B cell (primary cell): ENCODE results near the gene TLK1. TPM values are rescaled to one million over a fixed set of nuclear protein-coding genes. Genes with fewer than 3 reads are reported as not detected.

Experiments
- ATAC-seq: fragments of 200-7000 bp; cut with Tn5 transposase; one replicate; pipeline ENCODE4 v1.10.0; 2021; ENCODE audit warnings: low read depth, mild to moderate bottlenecking, moderate number of reproducible peaks, moderate library complexity
- CTCF ChIA-PET: fragments of 350-600 bp; sonication (Branson Sonifier 250); formaldehyde crosslinking; loops from one replicate; lab custom pipeline; 2021; ENCODE audit warnings: antibody characterized with exemption, inconsistent platforms; lab: Charles Lee
- POLR2A ChIA-PET: fragments of 350-600 bp; sonication (Branson Sonifier 250); formaldehyde crosslinking; loops from one replicate; lab custom pipeline; 2021; ENCODE audit warnings: antibody characterized with exemption; lab: Charles Lee
- DNase-seq: peaks from one replicate; pipeline ENCODE4 v3.0.0; 2013
- H2AFZ ChIP-seq: 2 replicates; pipeline ENCODE4 v1.6.1; 2012; ENCODE audit warnings: mild to moderate bottlenecking, low read depth, low read length; ENCODE audit not compliant: insufficient read depth, poor library complexity, severe bottlenecking
- H3K27ac ChIP-seq, 2 donors: 1 replicate in 1 of 2; 2 replicates in 1 of 2; pipeline ENCODE4 v1.5.1; 2012 to 2013; ENCODE audit warnings: low read length in 2 of 2, mild to moderate bottlenecking in 2 of 2, moderate library complexity in 1 of 2
- H3K27me3 ChIP-seq, 4 experiments: fragments of 200-600 bp in 1 of 4; sonication (generic) in 1 of 4; replicated peaks in 1 of 4; 1 replicate in 2 of 4; 2 replicates in 2 of 4; pipeline versions ENCODE4 v1.6.1 to v1.7.0; 2013 to 2016; ENCODE audit warnings: low read length in 3 of 4, mild to moderate bottlenecking in 2 of 4, mixed read lengths in 1 of 4, moderate library complexity in 1 of 4; ENCODE audit not compliant: insufficient read depth in 4 of 4, control insufficient read depth in 3 of 4; ENCODE audit errors: control extremely low read depth in 1 of 4
- H3K36me3 ChIP-seq, 2 experiments: replicated peaks in 1 of 2; 1 replicate in 1 of 2; 2 replicates in 1 of 2; pipeline versions ENCODE4 v1.6.1 to v1.7.1; 2013; ENCODE audit warnings: low read length in 1 of 2; ENCODE audit not compliant: insufficient read depth in 2 of 2, control insufficient read depth in 1 of 2; ENCODE audit errors: control extremely low read depth in 1 of 2, extremely low read depth in 1 of 2
- H3K4me1 ChIP-seq, 2 donors: fragments of 200-600 bp in 1 of 2; sonication (generic) in 1 of 2; 1 replicate in 1 of 2; 2 replicates in 1 of 2; pipeline versions ENCODE4 v1.5.1 to v1.6.1; 2013 to 2017; ENCODE audit warnings: low read length in 2 of 2; ENCODE audit not compliant: control insufficient read depth in 2 of 2, insufficient read depth in 2 of 2
- H3K4me2 ChIP-seq: replicated peaks from 2 replicates; pipeline ENCODE3; 2012; ENCODE audit warnings: mild to moderate bottlenecking, low read depth, low read length; ENCODE audit not compliant: poor library complexity, severe bottlenecking
- H3K4me3 ChIP-seq, 5 experiments: fragments of 200-600 bp in 1 of 5; sonication (generic) in 1 of 5; 1 replicate in 3 of 5; 2 replicates in 2 of 5; pipeline versions ENCODE4 v1.5.1 to v1.7.0; 2011 to 2016; ENCODE audit warnings: low read length in 4 of 5, mild to moderate bottlenecking in 4 of 5, low read depth in 2 of 5, control low read depth in 1 of 5, moderate library complexity in 1 of 5; ENCODE audit not compliant: insufficient read depth in 1 of 5; ENCODE audit errors: control extremely low read depth in 1 of 5, extremely low read depth in 1 of 5
- H3K79me2 ChIP-seq: fragments of 200-600 bp; sonication (generic); one replicate; pipeline ENCODE4 v1.6.0; 2016; ENCODE audit warnings: low read length; ENCODE audit not compliant: control insufficient read depth, insufficient read depth
- H3K9ac ChIP-seq: fragments of 200-600 bp; sonication (generic); 2 replicates; pipeline ENCODE4 v1.6.1; 2017; ENCODE audit warnings: mild to moderate bottlenecking, low read length, moderate library complexity
- H3K9me3 ChIP-seq, 3 donors: one replicate each; pipeline versions ENCODE4 v1.6.1 to v1.7.1; 2013; ENCODE audit warnings: low read length in 2 of 3; ENCODE audit not compliant: control insufficient read depth in 2 of 3, insufficient read depth in 1 of 3; ENCODE audit errors: control extremely low read depth in 1 of 3
- H4K20me1 ChIP-seq: 2 replicates; pipeline ENCODE4 v1.6.0; 2012; ENCODE audit warnings: mild to moderate bottlenecking, low read length; ENCODE audit not compliant: insufficient read depth, control insufficient read depth, poor library complexity, severe bottlenecking
- H3K27ac Mint-ChIP-seq: one replicate; pipeline ENCODE4 v1.8.0; 2021; ENCODE audit warnings: mixed read lengths
- H3K27me3 Mint-ChIP-seq: one replicate; pipeline ENCODE4 v1.8.0; 2021; ENCODE audit warnings: mixed read lengths
- H3K4me1 Mint-ChIP-seq: one replicate; pipeline ENCODE4 v1.8.0; 2021; ENCODE audit warnings: mixed read lengths
- H3K4me3 Mint-ChIP-seq: one replicate; pipeline ENCODE4 v1.8.0; 2021; ENCODE audit warnings: mixed read lengths
- H3K9me3 Mint-ChIP-seq: one replicate; pipeline ENCODE4 v1.8.0; 2022; ENCODE audit warnings: mixed read lengths; ENCODE audit not compliant: insufficient read depth
- EZH2 ChIP-seq: IDR thresholded peaks from 2 replicates; pipeline ENCODE4 v1.6.1; 2012; ENCODE audit warnings: borderline replicate concordance, low read depth, mild to moderate bottlenecking, moderate library complexity, low read length; ENCODE audit not compliant: insufficient read depth, poor library complexity, severe bottlenecking
- WGBS: methylation state at CpG from one replicate; pipeline ENCODE4 v1.1.5; 2013; ENCODE audit warnings: missing lambda C conversion rate; ENCODE audit not compliant: insufficient coverage; 5-methylcytosine and 5-hydroxymethylcytosine counted together
- intact Hi-C: fragments of 100-400 bp; cut with micrococcal nuclease; formaldehyde crosslinking; loops from one replicate; pipeline ENCODE4 v1.10.0; 2022
- polyA plus RNA-seq: library from polyadenylated mRNA; depleted of rRNA; stranded (reverse); fragments of >200 nt; gene quantifications from 2 replicates; pipeline ENCODE4 v1.2.3, GENCODE V29; 2012
- total RNA-seq, 2 donors: library from RNA; stranded (reverse); fragments of 120-200 nt in 1 of 2; gene quantifications; 1 replicate in 1 of 2; 2 replicates in 1 of 2; pipeline versions ENCODE4 v1.2.3 to v1.2.4, GENCODE V29; 2013 to 2022
- TF ChIP-seq, protein P1 (sequence below): fragments of 200-600 bp; IDR thresholded peaks from one replicate; pipeline ENCODE4 v1.8.0; 2022; ENCODE audit warnings: antibody characterized with exemption, mild to moderate bottlenecking

The TLK1 gene
- total and polyA plus RNA-seq, 2 donors (not counting 1 experiment from before 2014, with no cell fraction given): 13.8 to 186 TPM

GRCh38 chr2:170943596-170943995 lies 217.1 kb downstream of the TLK1 start:
- intact Hi-C loops: no loop called here
- H3K27ac Mint-ChIP-seq: no peak overlapping the region
- POLR2A ChIA-PET: no interaction called here

DNA sequence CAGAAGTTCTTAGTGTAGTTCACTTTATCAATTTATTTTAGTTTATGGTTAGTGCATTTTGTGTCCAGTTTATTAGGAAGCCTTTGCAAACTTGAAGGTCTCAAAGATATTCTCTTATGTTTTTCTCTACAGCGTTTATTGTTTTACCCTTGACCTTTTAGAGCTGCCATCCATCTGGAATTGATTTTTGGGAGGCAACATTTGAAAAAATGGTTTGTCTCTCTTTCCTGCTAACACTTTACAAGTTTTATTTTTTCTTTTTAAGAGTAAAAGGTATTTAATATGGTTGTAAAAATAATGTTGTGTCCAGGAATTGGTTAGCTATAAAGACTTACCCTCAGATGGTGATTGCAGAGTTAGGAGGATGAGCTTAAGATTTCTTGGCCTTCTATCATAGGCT lies 217.7 kb downstream of the TLK1 start:
- no peak for DNase-seq
- Mint-ChIP-seq H3K4me1 (peaks cover 45% of the 10 kb centered on the region), H3K27ac (no peak overlapping the region)

More at GRCh38 chr2:170943596-170943995, 217.1 kb downstream of the TLK1 start:
- WGBS: 79% methylated on average over 5 of the region's 6 CpGs
- H3K4me1 Mint-ChIP-seq: peaks cover 45% of the 10 kb centered on the region
- no peak overlapping the region for H3K4me3 Mint-ChIP-seq
- Histone ChIP-seq H3K4me3 (no peak overlapping the region), H2AFZ (no peak overlapping the region), H3K36me3 (peaks cover 3 to 4% of the 10 kb centered on the region in 2 experiments), H3K27me3 (no peaks in the 10 kb centered on the region), H4K20me1 (peaks cover 65% of the 10 kb centered on the region), H3K27ac (no peak overlapping the region), H3K4me2 (no peak overlapping the region), H3K9ac (no peak overlapping the region), H3K4me1 (peaks cover 0 to 11% of the 10 kb centered on the region in 2 donors), H3K9me3 (peaks cover 0 to 1% (median 0%) of the 10 kb centered on the region in 3 donors), H3K79me2 (peaks cover 88% of the 10 kb centered on the region)
- TF ChIP-seq, protein P1, sequence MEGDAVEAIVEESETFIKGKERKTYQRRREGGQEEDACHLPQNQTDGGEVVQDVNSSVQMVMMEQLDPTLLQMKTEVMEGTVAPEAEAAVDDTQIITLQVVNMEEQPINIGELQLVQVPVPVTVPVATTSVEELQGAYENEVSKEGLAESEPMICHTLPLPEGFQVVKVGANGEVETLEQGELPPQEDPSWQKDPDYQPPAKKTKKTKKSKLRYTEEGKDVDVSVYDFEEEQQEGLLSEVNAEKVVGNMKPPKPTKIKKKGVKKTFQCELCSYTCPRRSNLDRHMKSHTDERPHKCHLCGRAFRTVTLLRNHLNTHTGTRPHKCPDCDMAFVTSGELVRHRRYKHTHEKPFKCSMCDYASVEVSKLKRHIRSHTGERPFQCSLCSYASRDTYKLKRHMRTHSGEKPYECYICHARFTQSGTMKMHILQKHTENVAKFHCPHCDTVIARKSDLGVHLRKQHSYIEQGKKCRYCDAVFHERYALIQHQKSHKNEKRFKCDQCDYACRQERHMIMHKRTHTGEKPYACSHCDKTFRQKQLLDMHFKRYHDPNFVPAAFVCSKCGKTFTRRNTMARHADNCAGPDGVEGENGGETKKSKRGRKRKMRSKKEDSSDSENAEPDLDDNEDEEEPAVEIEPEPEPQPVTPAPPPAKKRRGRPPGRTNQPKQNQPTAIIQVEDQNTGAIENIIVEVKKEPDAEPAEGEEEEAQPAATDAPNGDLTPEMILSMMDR: no peak
- no peak for TF ChIP-seq EZH2
- ATAC-seq (no peak), DNase-seq (no peak)
- CTCF ChIA-PET: no interaction called here
- H3K9me3 Mint-ChIP-seq: no peaks in the 10 kb centered on the region
- no peaks in the 10 kb centered on the region for H3K27me3 Mint-ChIP-seq

More for the DNA sequence above, 217.7 kb downstream of the TLK1 start:
- Mint-ChIP-seq H3K4me3 (no peak overlapping the region), H3K9me3 (no peaks in the 10 kb centered on the region), H3K27me3 (no peaks in the 10 kb centered on the region)
- H3K4me1 ChIP-seq: peaks cover 0 to 11% of the 10 kb centered on the region in 2 donors
- peaks cover 0 to 1% (median 0%) of the 10 kb centered on the region in 3 donors for H3K9me3 ChIP-seq
- no peak overlapping the region for H3K4me2 ChIP-seq
- no peak overlapping the region for H3K27ac ChIP-seq
- H3K36me3 ChIP-seq: peaks cover 3 to 4% of the 10 kb centered on the region in 2 experiments
- intact Hi-C loops: no loop called here
- H2AFZ ChIP-seq: no peak overlapping the region
- POLR2A ChIA-PET: no interaction called here
- peaks cover 93% of the 10 kb centered on the region for H3K79me2 ChIP-seq
- peaks cover 65% of the 10 kb centered on the region for H4K20me1 ChIP-seq
- no peaks in the 10 kb centered on the region for H3K27me3 ChIP-seq
- WGBS: no CpG with 5 or more reads among the region's 1 CpG
- H3K9ac ChIP-seq: no peak overlapping the region
- no peak overlapping the region for H3K4me3 ChIP-seq
- TF ChIP-seq EZH2: no peak
- TF ChIP-seq, protein P1: no peak
- CTCF ChIA-PET: no interaction called here
- no peak for ATAC-seq
